Measurements from ENCODE around the gene POLR3K.

Gene POLR3K

DNA sequence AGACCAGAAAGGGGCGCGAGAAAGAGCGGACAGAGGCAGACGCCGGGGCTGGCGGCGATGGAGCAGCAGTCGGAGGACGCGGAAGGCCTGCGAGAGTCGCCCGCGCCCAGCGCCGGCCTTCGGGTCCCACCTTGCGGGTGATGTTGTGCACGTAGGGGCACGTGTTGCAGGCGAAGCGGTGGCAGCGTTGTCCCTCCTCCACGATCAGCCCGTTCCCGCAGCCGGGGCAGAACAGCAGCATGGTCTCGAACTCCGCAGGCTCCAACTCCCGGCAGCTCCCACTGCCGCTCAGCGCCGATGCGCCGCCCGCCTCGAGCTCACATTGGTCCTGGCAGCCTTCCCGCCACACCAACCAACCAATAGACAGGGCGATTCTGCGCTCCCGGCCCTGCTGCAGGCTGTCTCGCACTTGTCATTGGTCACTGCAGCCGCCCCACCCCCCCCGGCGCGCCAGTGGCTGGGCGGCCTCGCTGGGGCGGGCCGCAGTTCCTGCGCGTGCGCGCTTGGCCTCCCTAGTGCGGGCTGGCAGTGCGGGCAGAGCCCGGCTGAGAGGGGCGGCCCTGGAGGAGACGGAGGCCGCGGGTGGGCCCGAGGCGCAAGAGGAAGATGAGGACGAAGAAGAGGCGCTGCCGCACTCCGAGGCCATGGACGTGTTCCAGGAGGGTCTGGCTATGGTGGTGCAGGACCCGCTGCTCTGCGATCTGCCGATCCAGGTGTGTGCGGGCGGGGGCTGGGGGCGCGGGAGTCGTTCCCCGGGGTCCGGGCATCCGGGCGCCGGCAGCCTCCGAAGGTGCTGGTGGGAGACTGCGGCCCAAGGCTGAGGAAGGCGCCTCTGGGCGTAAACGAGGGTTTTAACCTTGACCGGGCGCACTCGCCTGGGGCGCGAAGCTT lies at the start of gene POLR3K, which contains the start of gene SNRNP25:
Gene POLR3K, minus strand, starts transcription at position 263 of the 891 bp plus-strand sequence. Its CDS starts 22 bp downstream, at position 241.
Gene SNRNP25, plus strand, starts transcription at position 483 of the 891 bp plus-strand sequence. Its CDS starts 189 bp downstream, at position 672.
- DNase-seq (ENCODE audit: low spot score): peak; percentile 97

DNA sequence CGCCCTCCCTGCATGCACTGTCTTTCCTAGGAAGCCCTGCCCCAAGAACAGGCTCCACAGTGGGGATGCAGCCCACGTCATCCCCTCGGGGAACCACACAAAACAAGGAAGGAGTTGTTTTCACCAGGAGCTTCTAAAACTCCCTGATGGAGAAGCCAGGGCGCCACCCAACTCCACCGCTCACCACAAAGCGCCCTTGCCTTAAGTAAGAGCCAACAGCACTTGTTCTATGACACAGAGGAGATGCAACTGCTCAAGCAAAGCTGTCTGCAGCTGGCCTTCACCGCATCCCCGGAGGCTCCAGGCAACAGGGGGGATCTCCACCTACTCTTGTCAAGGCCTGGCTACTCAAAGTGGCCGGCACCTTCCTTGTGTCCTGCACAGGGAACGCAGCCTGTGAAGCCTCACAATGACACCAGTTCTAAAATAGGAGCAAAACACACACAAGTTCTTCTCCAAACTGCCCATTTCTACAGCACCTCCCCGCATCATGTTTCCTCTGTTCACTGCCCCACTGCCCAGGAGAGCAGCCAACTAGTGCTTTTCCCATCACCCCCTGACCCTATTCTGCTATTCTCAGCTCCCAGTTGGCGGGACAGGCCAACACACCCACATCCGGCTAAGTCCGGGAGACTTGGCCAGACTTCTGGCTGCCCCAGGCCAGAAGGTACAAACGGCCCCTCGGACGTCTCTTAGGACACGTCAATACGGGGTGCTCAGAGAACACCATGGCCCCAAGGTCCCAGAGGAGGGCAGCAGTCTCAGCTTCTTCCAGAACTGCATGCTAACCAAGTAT lies 48.9 kb upstream of the POLR3K start:
- DNase-seq (ENCODE audit: low spot score): no peak

DNA sequence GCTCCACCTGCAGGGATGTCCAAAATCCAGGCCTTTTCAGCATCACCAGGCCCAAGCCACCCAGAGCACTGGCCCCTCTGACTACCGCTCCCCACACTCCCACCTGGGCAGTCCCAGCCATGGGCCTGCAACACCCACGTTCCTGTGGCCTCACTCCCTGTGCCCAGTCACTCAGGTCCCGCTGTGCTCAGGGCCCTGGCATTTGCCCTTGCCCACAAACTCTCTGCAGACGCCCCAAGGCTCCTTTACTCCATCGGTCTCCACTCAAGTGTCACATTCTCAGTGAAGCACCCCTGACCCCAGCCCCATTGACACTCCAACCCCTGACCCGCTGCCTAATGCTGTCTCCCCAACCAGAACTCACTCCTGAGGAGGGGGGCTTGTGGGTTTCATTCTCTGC lies 48.2 kb upstream of the POLR3K start:
- DNase-seq (ENCODE audit: low spot score): no peak

DNA sequence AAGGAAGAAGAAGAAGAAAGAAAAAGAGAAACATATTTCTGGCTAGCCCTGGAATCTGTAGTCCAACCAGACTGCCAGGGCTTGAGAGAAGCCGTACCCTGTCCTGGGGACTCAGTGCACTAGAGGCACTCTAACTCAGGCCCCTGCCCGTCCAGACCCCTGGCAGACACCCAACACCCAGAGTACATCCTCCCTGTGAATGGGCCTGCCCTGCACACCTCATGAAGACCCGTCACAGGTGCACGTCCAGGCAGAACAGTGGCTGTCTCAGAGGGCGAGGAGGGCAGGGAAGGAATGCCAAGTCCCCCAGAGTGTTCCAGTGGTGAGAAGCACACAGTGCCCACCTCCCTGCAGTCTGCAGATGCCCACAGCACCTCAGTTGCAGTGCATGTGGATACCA lies 47.6 kb upstream of the POLR3K start:
- no peak for DNase-seq (ENCODE audit: low spot score)

DNA sequence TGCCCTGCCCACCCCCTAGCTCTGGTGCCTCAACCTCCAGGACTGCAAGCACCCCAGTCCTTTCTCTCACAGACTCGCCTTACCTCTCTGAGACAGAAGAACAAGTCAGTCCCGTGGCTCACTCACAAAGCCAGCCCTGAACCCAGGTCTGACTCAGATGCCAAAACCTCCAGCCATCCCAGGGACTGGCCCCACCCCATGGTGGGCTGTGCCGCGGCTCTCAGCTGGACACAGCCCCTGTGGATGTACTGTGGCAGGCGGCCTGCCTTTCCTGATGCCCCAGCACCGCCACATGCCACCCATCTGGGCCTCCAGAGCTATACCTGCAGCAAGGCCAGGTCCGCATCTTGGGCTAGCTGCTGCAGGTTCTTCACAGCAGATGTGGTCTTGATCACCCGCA lies 44.4 kb upstream of the POLR3K start:
- DNase-seq (ENCODE audit: low spot score): no peak

DNA sequence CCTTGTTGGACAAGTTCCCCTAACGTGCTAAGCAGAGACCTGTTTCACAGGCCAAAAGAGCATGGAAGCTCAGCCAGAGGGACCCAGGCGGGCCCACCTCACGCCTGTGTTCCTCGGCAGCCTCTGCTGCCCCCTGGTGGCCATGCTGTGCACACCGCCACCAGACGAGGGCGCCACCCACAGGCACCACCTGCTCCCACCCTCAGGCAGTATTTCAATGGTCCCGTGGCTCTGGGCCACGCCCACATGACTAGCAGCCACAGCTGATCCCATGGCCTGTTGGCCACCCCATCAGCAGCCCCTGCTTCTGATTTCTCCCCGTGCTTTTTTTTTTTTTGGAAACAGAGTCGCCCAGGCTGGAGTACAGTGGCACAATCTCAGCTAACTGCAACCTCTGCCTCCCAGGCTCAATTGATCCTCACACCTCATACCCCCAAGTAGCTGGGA lies 43.5 kb upstream of the POLR3K start:
- DNase-seq (ENCODE audit: low spot score): peak; percentile 90

DNA sequence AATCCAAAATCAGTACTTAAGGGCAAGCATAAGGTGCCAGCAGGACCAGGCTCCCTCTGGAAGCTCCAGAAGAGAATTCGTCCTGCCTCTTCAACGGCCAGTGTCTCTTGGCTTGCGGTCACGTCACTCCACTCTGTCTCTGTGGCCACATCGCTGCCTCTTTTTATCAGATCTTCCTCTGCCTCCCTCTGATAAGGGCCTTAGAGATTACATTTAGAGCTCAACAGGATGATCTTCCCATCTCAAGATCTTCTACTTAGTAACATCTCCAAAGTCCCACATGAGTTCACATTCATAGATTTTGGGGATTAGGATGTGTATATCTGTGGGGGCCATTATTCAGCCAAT lies 41.5 kb upstream of the POLR3K start:
- no peak for DNase-seq (ENCODE audit: low spot score)

DNA sequence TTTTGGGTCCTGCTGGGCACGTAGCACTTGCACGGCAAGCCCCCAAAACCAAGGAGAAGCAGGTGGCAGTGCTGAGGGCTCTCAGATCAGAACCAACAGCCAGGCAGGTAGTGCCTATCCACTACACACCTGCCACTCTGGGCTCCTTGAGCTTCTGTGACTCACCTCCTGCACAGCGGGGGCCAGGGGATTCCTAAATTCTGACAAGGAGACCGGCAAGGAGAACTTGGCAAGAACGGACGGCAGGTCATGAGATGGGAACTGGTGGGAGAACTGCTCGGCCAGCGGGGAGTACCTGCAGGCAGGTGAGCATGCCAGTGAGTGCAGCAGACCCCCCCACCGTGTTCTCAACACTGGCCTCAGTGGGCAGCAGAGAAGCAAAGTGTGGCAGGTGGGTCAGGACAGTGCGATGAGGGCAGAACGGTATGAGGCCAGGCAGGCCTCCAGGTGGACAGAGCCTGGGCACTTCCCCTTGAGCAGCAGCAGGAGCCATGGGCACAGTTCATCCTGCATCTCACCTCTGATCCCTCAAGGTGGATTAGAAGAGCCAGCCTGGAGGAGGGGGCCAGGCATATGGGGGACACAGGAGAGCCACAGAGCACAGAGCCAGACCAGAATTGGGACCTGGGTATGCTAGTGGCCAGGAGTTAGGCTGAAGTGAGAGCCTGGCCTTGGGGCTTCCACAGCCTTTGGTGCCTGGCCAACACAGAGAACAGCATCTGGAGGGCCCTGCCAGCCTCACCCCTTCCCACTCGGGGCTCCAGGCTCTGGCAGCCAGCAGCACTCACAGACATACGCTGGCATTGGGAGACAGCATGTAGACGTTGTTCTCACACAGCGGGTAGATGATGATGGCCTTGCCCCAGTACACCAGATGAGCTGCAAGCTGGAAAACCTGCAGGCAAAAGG lies 39.3 kb upstream of the POLR3K start:
- no peak for DNase-seq (ENCODE audit: low spot score)

DNA sequence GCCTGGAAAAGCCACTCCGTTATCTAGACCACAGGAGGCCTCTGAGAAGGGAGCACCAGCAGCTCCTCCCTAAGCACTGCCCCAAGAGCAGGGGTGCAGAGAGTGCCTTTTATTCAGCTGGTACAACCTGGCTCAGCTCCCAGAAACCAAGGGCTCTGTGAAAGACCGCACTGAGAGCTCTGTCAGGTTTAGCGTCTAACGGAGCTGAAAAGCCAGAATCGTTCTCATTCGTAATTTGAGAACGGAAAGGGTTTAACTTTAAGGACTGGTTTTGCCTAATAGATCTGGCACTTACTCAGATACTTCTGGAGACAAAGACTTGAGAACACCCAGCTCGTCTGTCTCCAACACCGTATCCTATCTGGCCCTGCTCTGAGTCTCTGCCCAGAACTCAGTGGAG lies 38.1 kb upstream of the POLR3K start:
- no peak for DNase-seq (ENCODE audit: low spot score)

DNA sequence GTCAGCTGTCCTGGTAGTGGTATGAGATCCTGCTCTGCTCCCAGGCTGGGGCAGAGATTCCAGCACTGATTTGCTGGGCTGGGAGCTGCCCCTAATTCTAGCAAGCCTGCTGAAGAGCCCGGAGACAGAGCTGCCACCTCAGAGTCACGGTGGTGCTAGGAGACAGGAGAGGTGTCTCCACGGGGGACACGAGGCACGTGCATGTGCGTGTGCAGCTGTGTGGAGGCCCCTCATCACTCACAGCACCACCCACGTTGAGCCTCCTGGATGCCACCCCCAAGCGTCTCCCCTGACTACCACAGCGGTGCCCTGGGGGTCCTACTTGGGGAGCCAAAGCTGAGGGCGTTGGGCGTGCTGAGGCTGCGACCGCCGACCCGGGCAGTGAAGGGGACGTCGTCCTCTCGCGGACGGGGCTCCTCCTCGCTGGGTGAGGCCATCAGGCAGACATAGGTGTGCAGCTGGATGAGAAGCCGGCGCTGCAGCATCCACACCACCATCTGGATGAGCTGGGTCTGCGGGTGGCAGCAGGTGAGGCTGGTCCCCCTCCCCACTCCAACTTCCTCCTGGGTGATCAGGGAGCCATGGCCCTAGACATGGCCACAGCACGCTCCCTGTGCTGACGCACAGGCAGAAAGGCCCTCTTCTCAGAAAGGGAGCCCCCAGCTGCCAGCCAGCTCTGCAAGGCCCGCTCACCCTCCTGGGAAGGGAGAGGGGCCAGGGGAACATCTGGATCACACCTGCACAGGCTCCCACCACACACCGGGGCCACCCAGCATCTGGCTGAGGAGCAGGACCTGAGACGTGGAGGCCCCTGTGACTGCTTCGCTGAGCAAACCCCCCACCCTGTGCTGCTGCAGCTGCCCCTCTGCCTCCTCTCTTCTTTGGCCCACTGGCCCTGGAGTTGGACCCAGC lies 36.2 kb upstream of the POLR3K start:
- no peak for DNase-seq (ENCODE audit: low spot score)

DNA sequence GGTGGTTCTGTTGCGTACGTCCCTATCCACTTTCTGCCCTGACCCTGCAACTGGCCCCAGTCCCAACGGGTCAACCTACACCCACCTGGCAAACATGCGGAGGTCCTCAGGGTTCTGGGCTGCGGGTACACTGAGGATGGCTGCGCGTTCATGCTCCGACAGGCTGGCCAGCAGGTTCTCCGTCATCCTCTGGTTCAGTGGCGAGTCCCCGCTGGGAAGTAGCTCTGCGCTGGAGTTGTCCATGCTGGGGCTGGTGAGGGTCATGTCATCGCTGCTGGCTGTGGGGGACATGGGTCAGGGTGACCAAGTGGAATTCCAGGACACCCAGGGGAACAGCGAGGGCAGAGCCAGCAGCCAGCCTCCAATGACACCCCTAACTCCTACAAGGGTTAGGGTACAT lies 35.2 kb upstream of the POLR3K start:
- DNase-seq (ENCODE audit: low spot score): no peak

DNA sequence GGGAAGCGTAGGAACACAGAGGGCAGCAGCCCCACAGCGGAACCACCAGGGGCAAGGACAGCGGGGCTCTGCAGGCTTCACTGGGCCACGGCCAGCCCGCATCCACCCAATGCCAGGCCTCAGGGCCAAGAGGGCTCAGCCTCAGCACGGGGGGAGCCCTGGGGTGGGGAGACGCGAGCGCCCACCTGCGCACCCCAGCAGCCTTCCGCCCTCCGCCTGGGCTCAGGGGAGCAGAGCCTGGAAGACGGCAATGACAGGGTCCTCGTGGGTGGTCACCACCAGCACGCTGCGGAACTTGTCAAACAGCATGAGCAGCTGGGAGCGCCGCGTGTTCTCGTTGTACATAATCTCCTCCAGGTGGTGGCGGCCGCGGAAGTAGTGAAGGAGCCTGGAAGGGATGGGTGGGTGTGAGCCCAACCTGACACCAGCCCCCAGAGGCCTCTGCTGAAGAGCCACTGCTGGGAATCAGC lies 33.1 kb upstream of the POLR3K start:
- no peak for DNase-seq (ENCODE audit: low spot score)

DNA sequence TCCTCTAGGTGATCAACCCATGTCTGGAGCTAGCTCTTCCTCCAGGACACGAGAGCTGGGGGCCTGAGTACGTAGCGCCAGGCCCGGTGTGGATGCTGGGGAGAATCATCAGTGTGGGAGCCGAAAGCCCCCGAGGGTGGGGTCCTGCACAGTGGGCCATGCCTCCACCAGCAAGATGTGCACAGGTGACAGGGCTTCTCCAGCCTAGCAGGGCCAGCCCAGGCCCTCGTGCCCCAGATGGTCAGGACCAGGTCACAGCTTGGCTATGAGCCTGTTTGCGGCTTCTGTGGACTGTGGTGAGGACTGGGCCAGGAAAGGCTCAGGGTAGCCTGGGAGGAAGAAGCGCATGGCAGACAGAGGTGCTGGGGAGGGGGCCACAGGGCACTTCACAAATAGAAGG lies 32.5 kb upstream of the POLR3K start:
- DNase-seq (ENCODE audit: low spot score): no peak

DNA sequence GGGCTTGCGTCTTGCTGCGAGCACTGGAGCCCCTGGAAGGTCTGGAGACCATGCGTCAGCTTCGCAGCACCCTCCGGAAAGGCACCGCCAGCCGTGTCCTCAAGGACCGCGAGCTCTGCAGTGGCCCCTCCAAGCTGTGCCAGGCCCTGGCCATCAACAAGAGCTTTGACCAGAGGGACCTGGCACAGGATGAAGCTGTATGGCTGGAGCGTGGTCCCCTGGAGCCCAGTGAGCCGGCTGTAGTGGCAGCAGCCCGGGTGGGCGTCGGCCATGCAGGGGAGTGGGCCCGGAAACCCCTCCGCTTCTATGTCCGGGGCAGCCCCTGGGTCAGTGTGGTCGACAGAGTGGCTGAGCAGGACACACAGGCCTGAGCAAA lies 32.0 kb upstream of the POLR3K start:
- no peak for DNase-seq (ENCODE audit: low spot score)

DNA sequence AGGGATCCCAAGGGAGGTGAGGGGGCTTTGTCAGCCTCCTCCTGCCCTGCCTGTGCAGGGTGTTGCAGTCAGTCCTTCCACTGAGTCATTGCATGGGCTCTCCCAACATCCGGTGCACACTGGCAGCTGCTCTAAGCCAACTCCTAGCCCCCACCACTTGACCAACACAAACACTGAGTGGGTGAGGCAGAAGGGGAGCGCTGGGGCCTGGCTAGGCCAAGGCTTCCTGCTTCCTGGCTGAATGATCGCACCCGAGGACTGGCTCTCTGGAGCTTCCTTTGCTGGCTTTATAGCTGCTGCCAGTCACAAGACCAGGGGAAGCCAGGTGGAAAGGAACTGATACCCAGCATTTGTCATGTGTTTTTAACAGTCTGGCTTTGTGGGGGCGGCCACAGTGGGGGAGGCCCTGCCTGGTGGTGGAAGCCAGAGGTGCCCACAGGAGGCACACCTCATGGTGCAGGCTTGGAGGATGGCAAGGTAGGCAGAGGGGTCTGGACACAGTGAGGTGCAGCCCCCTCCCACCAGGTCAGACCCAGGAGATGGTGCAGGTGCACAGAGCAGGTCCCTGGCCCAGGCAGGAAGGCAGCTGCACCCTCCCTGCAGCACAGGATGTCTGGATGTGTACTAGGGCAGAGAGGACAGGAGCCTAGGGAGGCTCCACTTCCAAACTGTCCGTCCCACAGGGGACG lies 31.5 kb upstream of the POLR3K start:
- DNase-seq (ENCODE audit: low spot score): peak; percentile 35

DNA sequence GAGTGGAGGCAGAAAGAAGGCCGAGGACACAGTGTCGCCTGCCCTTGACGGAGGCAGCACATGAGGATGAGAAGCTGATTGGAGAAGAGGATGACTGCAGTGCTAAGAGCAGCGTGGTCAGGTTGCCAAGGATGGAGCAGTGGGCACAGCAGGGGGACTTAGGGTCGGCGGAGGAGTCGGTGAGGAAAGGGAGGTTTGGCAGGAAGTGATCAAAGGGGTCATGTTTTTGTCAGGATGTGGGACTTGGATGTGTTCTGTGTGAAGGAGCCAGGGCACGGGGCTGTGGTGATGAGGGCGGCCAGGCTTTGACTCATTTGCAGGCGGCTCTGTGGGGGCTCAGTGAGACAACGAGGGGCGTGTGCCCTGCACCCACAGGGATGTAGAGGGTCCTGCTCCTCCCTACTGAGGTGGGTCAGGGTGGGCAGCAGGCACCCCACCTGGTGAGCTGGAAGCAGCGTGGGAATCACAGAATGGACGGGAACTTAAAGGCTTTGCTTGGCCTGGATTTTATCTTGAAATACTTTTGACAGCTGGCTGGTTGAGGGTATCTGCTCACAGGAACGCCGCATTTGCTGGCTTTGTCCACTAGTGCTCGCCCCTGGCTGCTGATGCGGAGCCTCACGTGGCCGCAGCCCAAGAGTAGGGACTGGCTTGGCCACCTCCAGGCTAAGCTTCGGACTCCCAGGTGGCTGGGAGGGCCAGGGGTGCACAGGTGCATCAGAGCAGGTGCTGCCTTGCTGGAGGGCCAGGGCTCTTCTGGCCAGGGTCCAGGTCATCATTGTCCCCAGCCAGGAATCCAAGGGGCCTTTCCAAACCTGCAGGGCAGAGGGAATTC lies 30.6 kb upstream of the POLR3K start:
- no peak for DNase-seq (ENCODE audit: low spot score)

DNA sequence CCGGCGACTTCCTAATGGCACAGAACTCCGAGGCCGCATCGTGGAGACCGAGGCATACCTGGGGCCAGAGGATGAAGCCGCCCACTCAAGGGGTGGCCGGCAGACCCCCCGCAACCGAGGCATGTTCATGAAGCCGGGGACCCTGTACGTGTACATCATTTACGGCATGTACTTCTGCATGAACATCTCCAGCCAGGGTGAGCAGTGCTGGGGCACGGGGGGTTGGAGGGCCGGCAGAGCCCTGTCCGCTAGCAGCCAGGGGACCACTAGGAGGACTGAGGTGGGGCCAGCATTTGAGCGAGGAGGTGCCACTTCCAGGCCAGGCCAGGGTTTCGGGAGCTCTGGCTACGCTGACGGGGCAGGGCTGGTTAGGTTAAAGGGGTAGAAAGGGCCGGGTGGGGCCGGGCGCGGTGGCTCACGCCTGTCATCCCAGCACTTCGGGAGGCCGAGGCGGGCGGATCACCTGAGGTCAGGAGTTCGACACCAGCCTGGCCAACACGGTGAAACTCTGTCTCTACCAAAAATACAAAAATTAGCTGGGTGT lies 29.7 kb upstream of the POLR3K start:
- DNase-seq (ENCODE audit: low spot score): no peak

DNA sequence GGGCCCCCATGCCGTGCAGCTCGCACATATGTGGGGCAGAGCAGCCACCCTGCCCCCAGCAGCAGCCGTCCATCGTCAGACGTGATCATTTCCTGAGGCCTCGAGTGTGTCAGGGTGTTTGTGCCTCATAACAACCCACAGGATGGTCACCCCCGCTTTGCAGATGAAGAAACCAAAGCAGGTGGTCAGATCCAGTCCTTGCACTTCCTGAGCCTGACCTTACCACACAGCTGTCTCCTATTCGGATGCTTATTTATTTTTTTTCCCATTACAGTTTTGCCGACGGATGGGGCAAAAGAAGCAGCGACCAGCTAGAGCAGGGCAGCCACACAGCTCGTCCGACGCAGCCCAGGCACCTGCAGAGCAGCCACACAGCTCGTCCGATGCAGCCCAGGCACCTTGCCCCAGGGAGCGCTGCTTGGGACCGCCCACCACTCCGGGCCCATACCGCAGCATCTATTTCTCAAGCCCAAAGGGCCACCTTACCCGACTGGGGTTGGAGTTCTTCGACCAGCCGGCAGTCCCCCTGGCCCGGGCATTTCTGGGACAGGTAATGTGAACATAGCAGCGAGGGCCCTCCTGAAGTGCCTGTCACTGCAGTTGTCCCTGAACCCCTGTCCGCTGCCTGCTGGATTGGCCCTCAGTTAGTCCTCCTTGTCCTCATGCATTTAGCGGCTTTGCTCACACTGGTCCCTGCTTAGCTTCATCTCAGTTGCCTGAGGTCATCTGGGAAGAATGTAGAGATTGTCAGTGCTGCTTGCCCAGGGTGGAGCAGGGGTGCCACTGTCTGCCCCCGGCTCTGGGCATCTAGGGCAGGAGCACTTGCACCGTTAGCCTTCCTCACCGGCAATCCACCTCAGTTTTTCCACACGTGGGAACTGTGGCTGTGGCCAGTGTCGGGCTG lies 26.0 kb upstream of the POLR3K start:
- no peak for DNase-seq (ENCODE audit: low spot score)
